ENCODE data around the gene TTYH1. TPM values are rescaled to one million over a fixed set of nuclear protein-coding genes. Genes with fewer than 3 reads are reported as not detected.

The TTYH1 gene
- total RNA-seq, 1 donor from 2014 or later: not detected

Other genes with a start within 250 kb of the TTYH1 start
- 22.0 and 33.9 TPM in 2 replicates for gene TMC4, start 242.3 kb upstream of the TTYH1 start, total RNA-seq
- 107 and 111 TPM in 2 replicates for gene MBOAT7, start 225.9 kb upstream of the TTYH1 start, total RNA-seq
- 108 and 146 TPM in 2 replicates for gene TSEN34, start 224.2 kb upstream of the TTYH1 start, total RNA-seq
- 2,500 and 2,976 TPM in 2 replicates for gene RPS9, start 214.6 kb upstream of the TTYH1 start, total RNA-seq
- 0.50 TPM in 1 of 2 replicates, not detected in the other for gene LILRB3, start 192.5 kb upstream of the TTYH1 start, total RNA-seq
- not detected in 2 replicates for gene LILRA6, start 172.7 kb upstream of the TTYH1 start, total RNA-seq
- 0.04 TPM in 1 of 2 replicates, not detected in the other for gene LILRB5, start 158.2 kb upstream of the TTYH1 start, total RNA-seq
- gene LILRB2, start 134.4 kb upstream of the TTYH1 start, total RNA-seq: not detected in 2 replicates
- gene LILRA5, start 102.3 kb upstream of the TTYH1 start, total RNA-seq: 1.9 TPM in 1 of 2 replicates, not detected in the other
- gene LILRA4, start 76.3 kb upstream of the TTYH1 start, total RNA-seq: not detected in 2 replicates
- gene LAIR1, start 50.5 kb upstream of the TTYH1 start, total RNA-seq: 1.0 TPM in 1 of 2 replicates, not detected in the other
- 61.3 and 62.8 TPM in 2 replicates for gene LENG8, start 33.7 kb downstream of the TTYH1 start, total RNA-seq
- gene LENG9, start 48.3 kb downstream of the TTYH1 start, total RNA-seq: 0.75 and 3.6 TPM in 2 replicates
- gene CDC42EP5, start 57.8 kb downstream of the TTYH1 start, total RNA-seq: 21.4 and 24.4 TPM in 2 replicates
- not detected in 2 replicates for gene LAIR2, start 87.4 kb downstream of the TTYH1 start, total RNA-seq
- not detected in 2 replicates for gene LILRA2, start 158.3 kb downstream of the TTYH1 start, total RNA-seq
- not detected in 2 replicates for gene LILRA1, start 178.2 kb downstream of the TTYH1 start, total RNA-seq
- gene LILRB1, start 215.0 kb downstream of the TTYH1 start, total RNA-seq: not detected in 2 replicates
- 2.7 TPM in 1 of 2 replicates, not detected in the other for gene LILRB4, start 247.5 kb downstream of the TTYH1 start, total RNA-seq